Ovary (tissue), 9 donors: ENCODE measurements around the gene TIMP4. TPM values are rescaled to one million over a fixed set of nuclear protein-coding genes. Genes with fewer than 3 reads are reported as not detected.

ENCODE experiments used
- DNase-seq, 5 donors: peaks; one replicate each; pipeline ENCODE4 v3.0.0-alpha.2; 2019 to 2020
- H3K27ac ChIP-seq, 2 donors: fragments of 200-600 bp; one replicate each; pipeline versions ENCODE4 v1.5.1 to v1.8.0; 2019 to 2022
- H3K27me3 ChIP-seq: fragments of 200-600 bp; one replicate; pipeline ENCODE4 v1.8.0; 2022
- H3K36me3 ChIP-seq: fragments of 200-600 bp; sonication (generic); one replicate; pipeline ENCODE4 v1.5.1; 2019
- H3K4me1 ChIP-seq: one replicate; pipeline ENCODE4 v1.8.1; 2013; ENCODE audit warnings: mild to moderate bottlenecking, moderate library complexity; ENCODE audit not compliant: insufficient read depth
- H3K4me3 ChIP-seq: fragments of 200-600 bp; sonication (generic); one replicate; pipeline ENCODE4 v1.5.1; 2017
- H3K9me3 ChIP-seq, 2 donors: fragments of 200-600 bp in 1 of 2; sonication (generic) in 1 of 2; one replicate each; pipeline versions ENCODE4 v1.5.1 to v1.8.1; 2013 to 2019; ENCODE audit warnings: mild to moderate bottlenecking in 1 of 2, moderate library complexity in 1 of 2
- CTCF ChIP-seq, 3 donors: fragments of 450-650 bp in 2 of 3; fragments of 200-600 bp in 1 of 3; IDR thresholded peaks; one replicate each; pipeline versions ENCODE4 v1.5.1 to v1.8.0; 2016 to 2022; ENCODE audit warnings: antibody characterized with exemption in 3 of 3, mild to moderate bottlenecking in 1 of 3
- EP300 ChIP-seq: sonication (generic); formaldehyde crosslinking; IDR thresholded peaks from one replicate; pipeline ENCODE4 v1.6.1; 2017; ENCODE audit warnings: antibody characterized with exemption
- POLR2A ChIP-seq: fragments of 450-650 bp; IDR thresholded peaks from one replicate; pipeline ENCODE4 v1.6.1; 2017; ENCODE audit warnings: antibody characterized with exemption, mild to moderate bottlenecking, moderate library complexity
- WGBS, 3 donors: extraction: QIAGEN DNeasy Blood & Tissue Kit in 1 of 3; methylation state at CpG; one replicate each; pipeline versions ENCODE4 v1.1.5 to v1.1.7; 2013 to 2017; 5-methylcytosine and 5-hydroxymethylcytosine counted together
- intact Hi-C, 4 donors: fragments of 100-400 bp; cut with DNase I; formaldehyde crosslinking; loops; one replicate each; pipeline versions ENCODE4 v1.11.0 to v1.15.1; 2022 to 2023
- polyA plus RNA-seq, 2 donors: library from polyadenylated mRNA; stranded (reverse); fragments of 200-250 nt in 1 of 2; fragments of 350-450 nt in 1 of 2; fragmentation: Illumina TruSeq in 1 of 2; extraction: RNeasy Lipid Tissue Mini Kit (QIAGEN cat#74804) in 1 of 2; gene quantifications; one replicate each; pipeline ENCODE4 v1.2.3, GENCODE V29; 2013 to 2014
- total RNA-seq, 7 donors: library from RNA; depleted of rRNA in 2 of 7; stranded (reverse); fragments of >200 nt in 2 of 7; fragmentation: NEBNext Ultra II Directional in 3 of 7; extraction: Animal tissue kit (Norgen Biotek cat#: 25700) in 3 of 7; gene quantifications; one replicate each; pipeline versions ENCODE4 v1.1.0 to v1.2.4, GENCODE V29; 2016 to 2023
- donor health status: DM: no; HTN: no; CAD: no; lungs with moderate emphysema.
- donor health status: DM: no; HTN: no; CAD: no.
- donor health status: Bipolar disorder and iron deficiency.
- donor health status: DM: yes; HTN: yes; CAD: no.
- donor health status: DM: no; HTN: no; CAD: no.
- donor health status: DM: yes; HTN: yes; CAD: no.

Gene TIMP4
- total and polyA plus RNA-seq, 9 donors: 1.1 to 11.8 (median 4.3) TPM

GRCh38 chr3:12177126-12177525, 18.4 kb upstream of the TIMP4 start:
- intact Hi-C loops: loop anchor here in 3 of 4 donors (2.0 to 5.0 kb wide), 2 partner anchors 40 to 304 kb away; no protein-coding TSS in a partner anchor
- WGBS, 3 donors: 15 to 36% (median 18%) methylated on average over 2 of the region's 2 CpGs
- H3K4me3 ChIP-seq: no peak overlapping the region
- no peak for TF ChIP-seq CTCF (IDR thresholded peaks at IDR 0.05)
- TF ChIP-seq POLR2A: no peak
- TF ChIP-seq EP300: no peak
- H3K27me3 ChIP-seq: no peaks in the 10 kb centered on the region
- no peaks in the 10 kb centered on the region for H3K9me3 ChIP-seq
- peaks cover 8% of the 10 kb centered on the region for H3K4me1 ChIP-seq
- H3K27ac ChIP-seq: peak overlapping the region in 1 of 2 donors; percentile 55
- no peaks in the 10 kb centered on the region for H3K36me3 ChIP-seq
- DNase-seq: no peak

GRCh38 chr3:12175844-12176453, 17.2 kb upstream of the TIMP4 start:
- Histone ChIP-seq H3K36me3 (no peaks in the 10 kb centered on the region), H3K27ac (no peak overlapping the region), H3K27me3 (no peaks in the 10 kb centered on the region), H3K4me1 (peaks cover 8% of the 10 kb centered on the region), H3K9me3 (no peaks in the 10 kb centered on the region), H3K4me3 (no peak overlapping the region)
- peak; percentile 48 to 76 (median 62) for DNase-seq
- intact Hi-C loops: loop anchor here in 3 of 4 donors (1.0 to 5.0 kb wide), 3 partner anchors 37 to 305 kb away; no protein-coding TSS in a partner anchor
- TF ChIP-seq CTCF (IDR thresholded peaks at IDR 0.05) (peak; percentile 19 to 68 (median 59)), EP300 (no peak), POLR2A (no peak)
- 53 to 70% (median 66%) methylated on average over 3 of the region's 3 CpGs for WGBS, 3 donors

GRCh38 chr3:12175137-12175593, 16.5 kb upstream of the TIMP4 start:
- TF ChIP-seq EP300 (no peak), CTCF (IDR thresholded peaks at IDR 0.05) (no peak)
- Histone ChIP-seq H3K9me3 (no peaks in the 10 kb centered on the region), H3K4me3 (no peak overlapping the region), H3K36me3 (no peaks in the 10 kb centered on the region), H3K4me1 (peaks cover 8% of the 10 kb centered on the region), H3K27ac (no peak overlapping the region), H3K27me3 (no peaks in the 10 kb centered on the region)
- WGBS, 3 donors: 63 to 91% (median 87%) methylated on average over 1 of the region's 1 CpG
- no peak for DNase-seq
- intact Hi-C loops: loop anchor here in 2 of 4 donors (5.0 kb wide), 1 partner anchor 38 kb away; no protein-coding TSS in a partner anchor

GRCh38 chr3:12170207-12170606, 11.5 kb upstream of the TIMP4 start:
- Histone ChIP-seq H3K27ac (no peak overlapping the region), H3K36me3 (no peaks in the 10 kb centered on the region), H3K9me3 (no peaks in the 10 kb centered on the region), H3K4me3 (no peak overlapping the region), H3K27me3 (no peaks in the 10 kb centered on the region), H3K4me1 (no peaks in the 10 kb centered on the region)
- WGBS, 3 donors: 84 to 87% (median 84%) methylated on average over 2 of the region's 2 CpGs
- intact Hi-C loops: no loop called here
- TF ChIP-seq CTCF (IDR thresholded peaks at IDR 0.05): no peak
- TF ChIP-seq POLR2A: no peak
- no peak for TF ChIP-seq EP300
- DNase-seq: no peak
